B cell (primary cell): ENCODE measurements around the gene MAPRE2. TPM values are rescaled to one million over a fixed set of nuclear protein-coding genes. Genes with fewer than 3 reads are reported as not detected.

Experiments
- ATAC-seq: fragments of 200-7000 bp; cut with Tn5 transposase; one replicate; pipeline ENCODE4 v1.10.0; 2021; ENCODE audit warnings: low read depth, mild to moderate bottlenecking, moderate number of reproducible peaks, moderate library complexity
- CTCF ChIA-PET: fragments of 350-600 bp; sonication (Branson Sonifier 250); formaldehyde crosslinking; loops from one replicate; lab custom pipeline; 2021; ENCODE audit warnings: antibody characterized with exemption, inconsistent platforms; lab: Charles Lee
- POLR2A ChIA-PET: fragments of 350-600 bp; sonication (Branson Sonifier 250); formaldehyde crosslinking; loops from one replicate; lab custom pipeline; 2021; ENCODE audit warnings: antibody characterized with exemption; lab: Charles Lee
- DNase-seq: peaks from one replicate; pipeline ENCODE4 v3.0.0; 2013
- H2AFZ ChIP-seq: 2 replicates; pipeline ENCODE4 v1.6.1; 2012; ENCODE audit warnings: mild to moderate bottlenecking, low read depth, low read length; ENCODE audit not compliant: insufficient read depth, poor library complexity, severe bottlenecking
- H3K27ac ChIP-seq, 2 donors: 1 replicate in 1 of 2; 2 replicates in 1 of 2; pipeline ENCODE4 v1.5.1; 2012 to 2013; ENCODE audit warnings: low read length in 2 of 2, mild to moderate bottlenecking in 2 of 2, moderate library complexity in 1 of 2
- H3K27me3 ChIP-seq, 4 experiments: fragments of 200-600 bp in 1 of 4; sonication (generic) in 1 of 4; replicated peaks in 1 of 4; 1 replicate in 2 of 4; 2 replicates in 2 of 4; pipeline versions ENCODE4 v1.6.1 to v1.7.0; 2013 to 2016; ENCODE audit warnings: low read length in 3 of 4, mild to moderate bottlenecking in 2 of 4, mixed read lengths in 1 of 4, moderate library complexity in 1 of 4; ENCODE audit not compliant: insufficient read depth in 4 of 4, control insufficient read depth in 3 of 4; ENCODE audit errors: control extremely low read depth in 1 of 4
- H3K36me3 ChIP-seq, 2 experiments: replicated peaks in 1 of 2; 1 replicate in 1 of 2; 2 replicates in 1 of 2; pipeline versions ENCODE4 v1.6.1 to v1.7.1; 2013; ENCODE audit warnings: low read length in 1 of 2; ENCODE audit not compliant: insufficient read depth in 2 of 2, control insufficient read depth in 1 of 2; ENCODE audit errors: control extremely low read depth in 1 of 2, extremely low read depth in 1 of 2
- H3K4me1 ChIP-seq, 2 donors: fragments of 200-600 bp in 1 of 2; sonication (generic) in 1 of 2; 1 replicate in 1 of 2; 2 replicates in 1 of 2; pipeline versions ENCODE4 v1.5.1 to v1.6.1; 2013 to 2017; ENCODE audit warnings: low read length in 2 of 2; ENCODE audit not compliant: control insufficient read depth in 2 of 2, insufficient read depth in 2 of 2
- H3K4me2 ChIP-seq: replicated peaks from 2 replicates; pipeline ENCODE3; 2012; ENCODE audit warnings: mild to moderate bottlenecking, low read depth, low read length; ENCODE audit not compliant: poor library complexity, severe bottlenecking
- H3K4me3 ChIP-seq, 5 experiments: fragments of 200-600 bp in 1 of 5; sonication (generic) in 1 of 5; 1 replicate in 3 of 5; 2 replicates in 2 of 5; pipeline versions ENCODE4 v1.5.1 to v1.7.0; 2011 to 2016; ENCODE audit warnings: low read length in 4 of 5, mild to moderate bottlenecking in 4 of 5, low read depth in 2 of 5, control low read depth in 1 of 5, moderate library complexity in 1 of 5; ENCODE audit not compliant: insufficient read depth in 1 of 5; ENCODE audit errors: control extremely low read depth in 1 of 5, extremely low read depth in 1 of 5
- H3K79me2 ChIP-seq: fragments of 200-600 bp; sonication (generic); one replicate; pipeline ENCODE4 v1.6.0; 2016; ENCODE audit warnings: low read length; ENCODE audit not compliant: control insufficient read depth, insufficient read depth
- H3K9ac ChIP-seq: fragments of 200-600 bp; sonication (generic); 2 replicates; pipeline ENCODE4 v1.6.1; 2017; ENCODE audit warnings: mild to moderate bottlenecking, low read length, moderate library complexity
- H3K9me3 ChIP-seq, 3 donors: one replicate each; pipeline versions ENCODE4 v1.6.1 to v1.7.1; 2013; ENCODE audit warnings: low read length in 2 of 3; ENCODE audit not compliant: control insufficient read depth in 2 of 3, insufficient read depth in 1 of 3; ENCODE audit errors: control extremely low read depth in 1 of 3
- H4K20me1 ChIP-seq: 2 replicates; pipeline ENCODE4 v1.6.0; 2012; ENCODE audit warnings: mild to moderate bottlenecking, low read length; ENCODE audit not compliant: insufficient read depth, control insufficient read depth, poor library complexity, severe bottlenecking
- H3K27ac Mint-ChIP-seq: one replicate; pipeline ENCODE4 v1.8.0; 2021; ENCODE audit warnings: mixed read lengths
- H3K27me3 Mint-ChIP-seq: one replicate; pipeline ENCODE4 v1.8.0; 2021; ENCODE audit warnings: mixed read lengths
- H3K4me1 Mint-ChIP-seq: one replicate; pipeline ENCODE4 v1.8.0; 2021; ENCODE audit warnings: mixed read lengths
- H3K4me3 Mint-ChIP-seq: one replicate; pipeline ENCODE4 v1.8.0; 2021; ENCODE audit warnings: mixed read lengths
- H3K9me3 Mint-ChIP-seq: one replicate; pipeline ENCODE4 v1.8.0; 2022; ENCODE audit warnings: mixed read lengths; ENCODE audit not compliant: insufficient read depth
- EZH2 ChIP-seq: IDR thresholded peaks from 2 replicates; pipeline ENCODE4 v1.6.1; 2012; ENCODE audit warnings: borderline replicate concordance, low read depth, mild to moderate bottlenecking, moderate library complexity, low read length; ENCODE audit not compliant: insufficient read depth, poor library complexity, severe bottlenecking
- WGBS: methylation state at CpG from one replicate; pipeline ENCODE4 v1.1.5; 2013; ENCODE audit warnings: missing lambda C conversion rate; ENCODE audit not compliant: insufficient coverage; 5-methylcytosine and 5-hydroxymethylcytosine counted together
- intact Hi-C: fragments of 100-400 bp; cut with micrococcal nuclease; formaldehyde crosslinking; loops from one replicate; pipeline ENCODE4 v1.10.0; 2022
- polyA plus RNA-seq: library from polyadenylated mRNA; depleted of rRNA; stranded (reverse); fragments of >200 nt; gene quantifications from 2 replicates; pipeline ENCODE4 v1.2.3, GENCODE V29; 2012
- total RNA-seq, 2 donors: library from RNA; stranded (reverse); fragments of 120-200 nt in 1 of 2; gene quantifications; 1 replicate in 1 of 2; 2 replicates in 1 of 2; pipeline versions ENCODE4 v1.2.3 to v1.2.4, GENCODE V29; 2013 to 2022
- TF ChIP-seq, protein P1 (sequence below): fragments of 200-600 bp; IDR thresholded peaks from one replicate; pipeline ENCODE4 v1.8.0; 2022; ENCODE audit warnings: antibody characterized with exemption, mild to moderate bottlenecking

MAPRE2 gene
- total and polyA plus RNA-seq, 2 donors (not counting 1 experiment from before 2014, with no cell fraction given), result 36.7 to 63.3 TPM

DNA sequence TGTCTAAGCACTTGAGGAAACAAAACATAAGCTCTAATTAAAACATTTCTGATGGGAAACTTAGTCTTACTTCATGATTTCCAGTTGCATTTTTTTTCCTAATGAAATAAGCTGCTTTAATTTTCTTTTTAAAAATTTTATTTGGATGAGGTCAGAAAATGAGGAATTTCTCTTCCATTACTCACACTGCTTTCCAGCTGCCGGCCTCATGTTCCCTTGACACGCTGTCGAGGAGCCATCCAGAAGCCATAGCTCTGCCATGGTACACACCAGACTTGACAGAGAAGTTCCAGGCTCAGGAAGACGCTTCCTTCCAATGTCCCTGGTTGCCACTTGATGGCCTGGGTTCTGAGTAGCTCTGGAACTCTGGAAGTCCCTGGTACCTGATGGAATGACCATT is 12.1 kb upstream of the MAPRE2 start:
- peak overlapping the region; percentile 89 for H2AFZ ChIP-seq
- intact Hi-C loops, result loop anchor here (5.0 kb wide), 2 partner anchors 43 to 313 kb away; partner anchors contain the start of gene ZNF24
- ATAC-seq, result no peak
- H3K4me2 ChIP-seq, result peak overlapping the region; percentile 79
- Mint-ChIP-seq H3K27ac (no peak overlapping the region), H3K4me3 (peak overlapping the region; percentile 85), H3K27me3 (no peaks in the 10 kb centered on the region), H3K4me1 (peaks cover 44% of the 10 kb centered on the region), H3K9me3 (no peaks in the 10 kb centered on the region)
- H3K9me3 ChIP-seq, result no peaks in the 10 kb centered on the region
- peaks cover 20% of the 10 kb centered on the region for H3K79me2 ChIP-seq
- POLR2A ChIA-PET, result interaction anchor here (2.9 kb wide), 1 partner anchor 11 kb away, joined by 18 read pairs; the partner anchor contains the start of gene MAPRE2
- DNase-seq, result no peak
- H4K20me1 ChIP-seq, result no peaks in the 10 kb centered on the region
- H3K36me3 ChIP-seq, result no peaks in the 10 kb centered on the region
- peak overlapping the region; percentile 74 for H3K9ac ChIP-seq
- peaks cover 29 to 34% of the 10 kb centered on the region in 2 donors for H3K4me1 ChIP-seq
- TF ChIP-seq EZH2, result no peak
- TF ChIP-seq, protein P1, sequence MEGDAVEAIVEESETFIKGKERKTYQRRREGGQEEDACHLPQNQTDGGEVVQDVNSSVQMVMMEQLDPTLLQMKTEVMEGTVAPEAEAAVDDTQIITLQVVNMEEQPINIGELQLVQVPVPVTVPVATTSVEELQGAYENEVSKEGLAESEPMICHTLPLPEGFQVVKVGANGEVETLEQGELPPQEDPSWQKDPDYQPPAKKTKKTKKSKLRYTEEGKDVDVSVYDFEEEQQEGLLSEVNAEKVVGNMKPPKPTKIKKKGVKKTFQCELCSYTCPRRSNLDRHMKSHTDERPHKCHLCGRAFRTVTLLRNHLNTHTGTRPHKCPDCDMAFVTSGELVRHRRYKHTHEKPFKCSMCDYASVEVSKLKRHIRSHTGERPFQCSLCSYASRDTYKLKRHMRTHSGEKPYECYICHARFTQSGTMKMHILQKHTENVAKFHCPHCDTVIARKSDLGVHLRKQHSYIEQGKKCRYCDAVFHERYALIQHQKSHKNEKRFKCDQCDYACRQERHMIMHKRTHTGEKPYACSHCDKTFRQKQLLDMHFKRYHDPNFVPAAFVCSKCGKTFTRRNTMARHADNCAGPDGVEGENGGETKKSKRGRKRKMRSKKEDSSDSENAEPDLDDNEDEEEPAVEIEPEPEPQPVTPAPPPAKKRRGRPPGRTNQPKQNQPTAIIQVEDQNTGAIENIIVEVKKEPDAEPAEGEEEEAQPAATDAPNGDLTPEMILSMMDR, result no peak
- WGBS, result 93% methylated on average over 3 of the region's 4 CpGs
- H3K27me3 ChIP-seq, result no peaks in the 10 kb centered on the region
- peak overlapping the region in 1 of 5 experiments; percentile 80 for H3K4me3 ChIP-seq
- peak overlapping the region; percentile 13 to 93 for H3K27ac ChIP-seq
- CTCF ChIA-PET, result interaction anchor here (0.8 to 8.6 kb wide), 26 partner anchors 10 to 357 kb away, joined by 3 to 141 read pairs (median 4); partner anchors contain the start of genes MAPRE2 and ZNF24

DNA sequence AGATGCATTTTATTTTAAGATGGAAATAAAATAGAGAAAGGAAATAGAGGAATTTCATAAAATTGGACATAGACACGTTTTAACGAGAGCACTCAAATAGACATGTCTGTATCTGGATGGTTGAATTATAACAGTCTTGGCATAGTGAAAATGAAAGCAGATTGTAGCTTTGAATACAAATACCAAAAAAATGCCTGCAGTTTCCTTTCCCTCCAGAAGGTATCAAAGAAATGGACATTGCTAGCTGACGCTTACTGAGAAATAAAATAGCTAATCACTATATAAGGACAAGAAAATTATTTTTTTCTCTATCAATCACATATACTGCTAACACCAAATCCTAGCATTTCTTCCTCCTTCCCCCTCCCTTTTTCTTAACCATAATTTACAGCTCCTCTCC is 11.4 kb upstream of the MAPRE2 start:
- peak; percentile 78 for ATAC-seq
- Mint-ChIP-seq H3K27me3 (no peaks in the 10 kb centered on the region), H3K4me3 (peak overlapping the region; percentile 85), H3K27ac (peak overlapping the region; percentile 93), H3K4me1 (peaks cover 44% of the 10 kb centered on the region), H3K9me3 (no peaks in the 10 kb centered on the region)
- CTCF ChIA-PET, result interaction anchor here (0.7 to 8.6 kb wide), 28 partner anchors 9 to 357 kb away, joined by 3 to 141 read pairs (median 4); partner anchors contain the start of genes MAPRE2, ZNF24 and ZNF397
- peak overlapping the region; percentile 90 to 93 for H3K27ac ChIP-seq
- no CpG with 5 or more reads among the region's 3 CpGs for WGBS
- intact Hi-C loops, result loop anchor here (1.0 to 5.0 kb wide), 3 partner anchors 12 to 313 kb away; partner anchors contain the start of genes MAPRE2 and ZNF24
- H2AFZ ChIP-seq, result peak overlapping the region; percentile 89
- peak overlapping the region; percentile 44 to 80 (median 61) for H3K4me3 ChIP-seq
- H3K9me3 ChIP-seq, result no peaks in the 10 kb centered on the region
- no peaks in the 10 kb centered on the region for H3K27me3 ChIP-seq
- POLR2A ChIA-PET, result interaction anchor here (0.6 to 2.9 kb wide), 3 partner anchors 11 to 314 kb away, joined by 3 to 18 read pairs (median 4); partner anchors contain the start of genes MAPRE2 and ZNF24
- H3K36me3 ChIP-seq, result no peaks in the 10 kb centered on the region
- peak; percentile 63 for DNase-seq
- H3K9ac ChIP-seq, result peak overlapping the region; percentile 74
- peak overlapping the region; percentile 79 for H3K4me2 ChIP-seq
- peaks cover 20% of the 10 kb centered on the region for H3K79me2 ChIP-seq
- peaks cover 29 to 34% of the 10 kb centered on the region in 2 donors for H3K4me1 ChIP-seq
- H4K20me1 ChIP-seq, result no peaks in the 10 kb centered on the region
- no peak for TF ChIP-seq EZH2
- TF ChIP-seq, protein P1, result peak; percentile 44
